A673 (cell line): ENCODE measurements around the gene FPR2.

ENCODE experiments used
- EZH2 ChIP-seq: fragments of 200-600 bp; sonication (generic); IDR thresholded peaks from 2 replicates; pipeline ENCODE4 v1.6.1; 2017; ENCODE audit warnings: borderline replicate concordance, low read depth, mild to moderate bottlenecking, mixed read lengths, antibody characterized with exemption, low read length; ENCODE audit not compliant: poor library complexity, severe bottlenecking
- TF ChIP-seq, protein P1 (sequence below): fragments of 300-800, 200-600 bp; sonication (generic); conservative IDR thresholded peaks from 2 replicates; pipeline ENCODE4 v1.5.1; 2017; ENCODE audit warnings: low read depth, mild to moderate bottlenecking, antibody characterized with exemption, low read length, moderate library complexity, mixed read lengths

DNA sequence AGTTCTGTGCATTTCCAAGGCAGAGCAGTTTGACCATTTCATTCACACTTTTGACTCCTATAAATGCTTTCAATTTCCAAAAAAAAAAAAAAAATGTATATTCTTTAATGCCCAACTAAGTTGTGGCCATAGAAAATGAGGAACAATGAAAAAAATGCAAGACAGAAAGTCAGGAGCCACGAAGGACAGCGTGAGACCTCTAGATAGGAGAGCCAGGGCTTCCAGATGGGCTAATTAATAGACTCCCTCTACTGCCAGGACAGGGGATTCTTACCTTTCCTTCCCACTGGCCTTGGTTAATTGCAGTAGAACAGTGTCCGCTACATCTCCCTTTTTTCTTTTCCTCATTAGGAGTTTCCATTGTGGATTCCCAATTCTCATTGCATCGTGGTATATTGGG, 42.5 kb downstream of the FPR2 start:
- TF ChIP-seq, protein P1, sequence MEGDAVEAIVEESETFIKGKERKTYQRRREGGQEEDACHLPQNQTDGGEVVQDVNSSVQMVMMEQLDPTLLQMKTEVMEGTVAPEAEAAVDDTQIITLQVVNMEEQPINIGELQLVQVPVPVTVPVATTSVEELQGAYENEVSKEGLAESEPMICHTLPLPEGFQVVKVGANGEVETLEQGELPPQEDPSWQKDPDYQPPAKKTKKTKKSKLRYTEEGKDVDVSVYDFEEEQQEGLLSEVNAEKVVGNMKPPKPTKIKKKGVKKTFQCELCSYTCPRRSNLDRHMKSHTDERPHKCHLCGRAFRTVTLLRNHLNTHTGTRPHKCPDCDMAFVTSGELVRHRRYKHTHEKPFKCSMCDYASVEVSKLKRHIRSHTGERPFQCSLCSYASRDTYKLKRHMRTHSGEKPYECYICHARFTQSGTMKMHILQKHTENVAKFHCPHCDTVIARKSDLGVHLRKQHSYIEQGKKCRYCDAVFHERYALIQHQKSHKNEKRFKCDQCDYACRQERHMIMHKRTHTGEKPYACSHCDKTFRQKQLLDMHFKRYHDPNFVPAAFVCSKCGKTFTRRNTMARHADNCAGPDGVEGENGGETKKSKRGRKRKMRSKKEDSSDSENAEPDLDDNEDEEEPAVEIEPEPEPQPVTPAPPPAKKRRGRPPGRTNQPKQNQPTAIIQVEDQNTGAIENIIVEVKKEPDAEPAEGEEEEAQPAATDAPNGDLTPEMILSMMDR: no peak
- TF ChIP-seq EZH2: no peak
